Measurements from ENCODE around the gene OSBP2. TPM values are rescaled to one million over a fixed set of nuclear protein-coding genes. Genes with fewer than 3 reads are reported as not detected.

Gene OSBP2
- total RNA-seq, 4 donors from 2014 or later = 0.35 to 3.5 (median 1.8) TPM

- 80 to 93% methylated on average over 1 to 3 of the region's 6 CpGs for WGBS, 2 donors (ENCODE audit: low coverage in 1 of 2)
- H3K9me3 ChIP-seq = peaks cover 0 to 7% (median 0%) of the 10 kb centered on the region in 3 donors
- ATAC-seq = no peak
- H3K27me3 ChIP-seq = peaks cover 5% of the 10 kb centered on the region
- H3K36me3 ChIP-seq = no peaks in the 10 kb centered on the region
- TF ChIP-seq POLR2A (IDR thresholded peaks at IDR 0.05) (no peak), CTCF (IDR thresholded peaks at IDR 0.05) (no peak), EP300 (IDR thresholded peaks at IDR 0.05) (no peak), POLR2AphosphoS5 (IDR thresholded peaks at IDR 0.05) (no peak)
- no peaks in the 10 kb centered on the region for H3K4me1 ChIP-seq
- no peak overlapping the region for H3K27ac ChIP-seq
- H3K4me3 ChIP-seq = no peak overlapping the region
Measured at GRCh38 chr22:30837531-30837930, 142.9 kb downstream of the OSBP2 start.

DNA sequence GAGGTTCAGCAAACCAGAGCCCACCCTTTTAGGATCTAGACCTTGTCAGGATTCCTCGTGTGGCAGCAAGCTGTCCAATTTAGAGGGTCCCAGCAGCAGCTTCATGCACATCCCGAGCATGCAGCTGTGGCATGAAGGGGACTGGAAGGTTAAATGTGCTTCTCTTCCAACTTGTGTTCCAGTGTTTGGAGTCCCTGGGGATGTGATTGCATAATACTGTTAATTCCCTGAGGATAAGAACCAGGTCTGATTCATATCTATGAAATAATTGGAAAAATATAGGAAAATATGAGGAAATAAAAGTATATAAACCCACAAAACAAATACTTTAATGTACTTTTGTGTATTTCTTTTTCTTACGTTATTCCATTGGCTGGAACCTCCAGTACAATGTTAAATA is 143.4 kb downstream of the OSBP2 start:
- ATAC-seq = no peak
- TF ChIP-seq POLR2AphosphoS5 (IDR thresholded peaks at IDR 0.05) (no peak), POLR2A (IDR thresholded peaks at IDR 0.05) (no peak), CTCF (IDR thresholded peaks at IDR 0.05) (no peak), EP300 (IDR thresholded peaks at IDR 0.05) (no peak)
- Histone ChIP-seq H3K27me3 (peaks cover 5% of the 10 kb centered on the region), H3K9me3 (peaks cover 0 to 7% (median 0%) of the 10 kb centered on the region in 3 donors), H3K4me3 (no peak overlapping the region), H3K36me3 (no peaks in the 10 kb centered on the region), H3K4me1 (no peaks in the 10 kb centered on the region), H3K27ac (no peak overlapping the region)
- 75 to 79% methylated on average over 2 to 3 of the region's 3 CpGs for WGBS, 2 donors (ENCODE audit: low coverage in 1 of 2)

GRCh38 chr22:30841273-30841672 is 146.6 kb downstream of the OSBP2 start:
- no peak for TF ChIP-seq POLR2A (IDR thresholded peaks at IDR 0.05)
- TF ChIP-seq CTCF (IDR thresholded peaks at IDR 0.05) = no peak
- TF ChIP-seq POLR2AphosphoS5 (IDR thresholded peaks at IDR 0.05) = no peak
- TF ChIP-seq EP300 (IDR thresholded peaks at IDR 0.05) = no peak
- H3K4me1 ChIP-seq = no peaks in the 10 kb centered on the region
- WGBS, 2 donors (ENCODE audit: low coverage in 1 of 2) = 82 to 83% methylated on average over 4 to 5 of the region's 5 CpGs
- no peak for ATAC-seq
- H3K9me3 ChIP-seq = peaks cover 0 to 7% (median 0%) of the 10 kb centered on the region in 3 donors
- H3K36me3 ChIP-seq = no peaks in the 10 kb centered on the region
- no peak overlapping the region for H3K27ac ChIP-seq
- H3K27me3 ChIP-seq = peaks cover 5% of the 10 kb centered on the region
- no peak overlapping the region for H3K4me3 ChIP-seq

- no peak for TF ChIP-seq CTCF (IDR thresholded peaks at IDR 0.05)
- TF ChIP-seq POLR2A (IDR thresholded peaks at IDR 0.05) = no peak
- TF ChIP-seq EP300 (IDR thresholded peaks at IDR 0.05) = no peak
- no peak for TF ChIP-seq POLR2AphosphoS5 (IDR thresholded peaks at IDR 0.05)
- H3K4me1 ChIP-seq = no peaks in the 10 kb centered on the region
- 65 to 82% methylated on average over 3 of the region's 4 CpGs for WGBS, 2 donors (ENCODE audit: low coverage in 1 of 2)
Measured at GRCh38 chr22:30843245-30843644, 148.6 kb downstream of the OSBP2 start.

DNA sequence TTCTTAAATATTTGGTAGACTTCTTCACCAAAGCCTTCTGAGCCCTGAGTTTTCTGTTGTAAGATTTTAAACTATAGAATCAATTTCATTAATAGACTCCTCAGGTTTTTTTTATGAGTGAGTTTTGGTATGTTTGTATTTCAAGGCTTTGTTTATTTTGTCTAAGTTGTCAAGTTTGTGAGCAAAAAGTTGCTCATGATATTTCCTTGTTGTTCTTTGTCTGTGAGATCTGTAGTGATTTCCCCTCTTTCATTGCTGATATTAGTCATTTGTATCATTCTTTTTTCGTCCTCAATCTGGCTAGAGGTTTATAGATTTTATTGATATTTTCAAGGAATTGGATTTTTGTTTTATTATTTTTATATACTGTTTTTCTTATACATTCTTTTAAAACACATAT is 152.9 kb downstream of the OSBP2 start:
- TF ChIP-seq POLR2A (IDR thresholded peaks at IDR 0.05) (no peak), CTCF (IDR thresholded peaks at IDR 0.05) (no peak)
- Histone ChIP-seq H3K27me3 (no peaks in the 10 kb centered on the region), H3K9me3 (peaks cover 0 to 28% (median 0%) of the 10 kb centered on the region in 3 donors), H3K4me1 (no peaks in the 10 kb centered on the region), H3K36me3 (no peaks in the 10 kb centered on the region), H3K27ac (no peak overlapping the region), H3K4me3 (no peak overlapping the region)
- ATAC-seq = no peak
- 64 to 100% methylated on average over 1 of the region's 1 CpG for WGBS, 2 donors (ENCODE audit: low coverage in 1 of 2)

More at GRCh38 chr22:30843245-30843644, 148.6 kb downstream of the OSBP2 start:
- ATAC-seq = no peak
- H3K27ac ChIP-seq = no peak overlapping the region
- no peaks in the 10 kb centered on the region for H3K36me3 ChIP-seq
- H3K9me3 ChIP-seq = peaks cover 0 to 15% (median 0%) of the 10 kb centered on the region in 3 donors
- no peak overlapping the region for H3K4me3 ChIP-seq
- no peaks in the 10 kb centered on the region for H3K27me3 ChIP-seq
